H9 (cell line): ENCODE data around the gene CDKN2D. TPM values are rescaled to one million over a fixed set of nuclear protein-coding genes. Genes with fewer than 3 reads are reported as not detected.

Experiments
- DNase-seq: peaks from one replicate; pipeline ENCODE4 v3.0.0-alpha.2; 2017
- H2AFZ ChIP-seq: one replicate; pipeline ENCODE4 v1.6.1; 2013; ENCODE audit warnings: mild to moderate bottlenecking, low read length, control low read depth, moderate library complexity
- H2AK5ac ChIP-seq: 2 replicates; pipeline ENCODE4 v1.6.1; 2013; ENCODE audit warnings: low read length, control low read depth, mixed read lengths; ENCODE audit not compliant: insufficient read length
- H2BK120ac ChIP-seq: one replicate; pipeline ENCODE4 v1.6.1; 2013; ENCODE audit warnings: low read depth, mild to moderate bottlenecking, low read length, control low read depth, inconsistent platforms; ENCODE audit not compliant: poor library complexity, severe bottlenecking
- H2BK12ac ChIP-seq: 2 replicates; pipeline ENCODE4 v1.6.1; 2013; ENCODE audit warnings: low read length, control low read depth, mixed read lengths, low read depth; ENCODE audit not compliant: insufficient read length
- H2BK15ac ChIP-seq: 2 replicates; pipeline ENCODE4 v1.6.1; 2013; ENCODE audit warnings: low read depth, low read length, control low read depth
- H2BK20ac ChIP-seq: one replicate; pipeline ENCODE4 v1.6.1; 2013; ENCODE audit warnings: low read depth, mild to moderate bottlenecking, low read length, control low read depth, inconsistent platforms; ENCODE audit not compliant: poor library complexity, severe bottlenecking
- H2BK5ac ChIP-seq: 2 replicates; pipeline ENCODE4 v1.6.1; 2013; ENCODE audit warnings: low read length, control low read depth, mixed read lengths; ENCODE audit not compliant: insufficient read length
- H3K14ac ChIP-seq: 2 replicates; pipeline ENCODE4 v1.6.1; 2013; ENCODE audit warnings: low read length, control low read depth; ENCODE audit not compliant: insufficient read depth
- H3K18ac ChIP-seq: 2 replicates; pipeline ENCODE4 v1.6.1; 2013; ENCODE audit warnings: low read depth, mild to moderate bottlenecking, mixed read lengths, low read length, control low read depth; ENCODE audit not compliant: insufficient read length
- H3K23ac ChIP-seq: 2 replicates; pipeline ENCODE4 v1.6.1; 2013; ENCODE audit warnings: low read length, control low read depth, mixed read lengths, low read depth; ENCODE audit not compliant: insufficient read length
- H3K23me2 ChIP-seq: 2 replicates; pipeline ENCODE4 v1.6.1; 2013; ENCODE audit warnings: low read depth, mild to moderate bottlenecking, mixed read lengths, low read length, control low read depth; ENCODE audit not compliant: insufficient read length, poor library complexity, severe bottlenecking
- H3K27ac ChIP-seq: 2 replicates; pipeline ENCODE4 v1.5.1; 2013; ENCODE audit warnings: low read length, control low read depth, mixed read lengths, low read depth; ENCODE audit not compliant: insufficient read length
- H3K27me3 ChIP-seq: 2 replicates; pipeline ENCODE4 v1.6.1; 2013; ENCODE audit warnings: low read length, control low read depth, inconsistent platforms; ENCODE audit not compliant: insufficient read depth
- H3K4ac ChIP-seq: 2 replicates; pipeline ENCODE4 v1.6.1; 2013; ENCODE audit warnings: low read depth, mild to moderate bottlenecking, control low read depth, inconsistent platforms, low read length, moderate library complexity
- H3K4me1 ChIP-seq: 2 replicates; pipeline ENCODE4 v1.6.1; 2013; ENCODE audit warnings: low read length, control low read depth, inconsistent platforms; ENCODE audit not compliant: insufficient read depth
- H3K4me2 ChIP-seq: 2 replicates; pipeline ENCODE4 v1.6.1; 2013; ENCODE audit warnings: low read length, control low read depth, mixed read lengths; ENCODE audit not compliant: insufficient read length, insufficient read depth
- H3K56ac ChIP-seq: 2 replicates; pipeline ENCODE4 v1.6.1; 2013; ENCODE audit warnings: low read depth, mild to moderate bottlenecking, mixed read lengths, low read length, control low read depth; ENCODE audit not compliant: insufficient read length
- H3K79me1 ChIP-seq: 2 replicates; pipeline ENCODE4 v1.6.1; 2013; ENCODE audit warnings: low read depth, mild to moderate bottlenecking, moderate library complexity, low read length, control low read depth, inconsistent platforms; ENCODE audit not compliant: insufficient read depth, poor library complexity, severe bottlenecking
- H3K79me2 ChIP-seq: 2 replicates; pipeline ENCODE4 v1.6.1; 2013; ENCODE audit warnings: low read length, control low read depth, inconsistent platforms; ENCODE audit not compliant: insufficient read depth
- H3K9ac ChIP-seq: 2 replicates; pipeline ENCODE4 v1.6.1; 2013; ENCODE audit warnings: low read length, control low read depth, mixed read lengths; ENCODE audit not compliant: insufficient read length; ENCODE audit errors: extremely low read depth
- H3K9me3 ChIP-seq: one replicate; pipeline ENCODE4 v1.6.1; 2013; ENCODE audit warnings: low read depth, low read length, inconsistent platforms; ENCODE audit not compliant: control insufficient read depth
- H3T11ph ChIP-seq: one replicate; pipeline ENCODE4 v1.6.1; 2013; ENCODE audit warnings: mild to moderate bottlenecking, low read length, control low read depth, inconsistent platforms
- H4K20me1 ChIP-seq: one replicate; pipeline ENCODE4 v1.6.1; 2013; ENCODE audit not compliant: control insufficient read depth, insufficient read length, insufficient read depth
- H4K5ac ChIP-seq: 2 replicates; pipeline ENCODE4 v1.6.1; 2013; ENCODE audit warnings: low read depth, mild to moderate bottlenecking, mixed read lengths, low read length, control low read depth; ENCODE audit not compliant: insufficient read length
- H4K8ac ChIP-seq: replicated peaks from 2 replicates; pipeline ENCODE4 v1.6.1; 2013; ENCODE audit warnings: low read length, control low read depth, mixed read lengths, low read depth; ENCODE audit not compliant: insufficient read length
- H4K91ac ChIP-seq: 2 replicates; pipeline ENCODE4 v1.6.1; 2013; ENCODE audit warnings: low read depth, mild to moderate bottlenecking, moderate library complexity, mixed read lengths, low read length, control low read depth; ENCODE audit not compliant: insufficient read length
- H3K27ac Mint-ChIP-seq, 3 experiments: 2 replicates in 2 of 3; 3 replicates in 1 of 3; pipeline ENCODE4 v1.8.0; 2020 to 2021; ENCODE audit warnings: mixed read lengths in 3 of 3, mild to moderate bottlenecking in 1 of 3, moderate library complexity in 1 of 3
- H3K27me3 Mint-ChIP-seq: 2 replicates; pipeline ENCODE4 v1.8.0; 2021; ENCODE audit warnings: low read depth, mild to moderate bottlenecking, moderate library complexity, mixed read lengths
- H3K36me3 Mint-ChIP-seq, 3 experiments: 2 replicates in 2 of 3; 3 replicates in 1 of 3; pipeline ENCODE4 v1.8.0; 2020 to 2021; ENCODE audit warnings: low read depth in 3 of 3, mixed read lengths in 3 of 3; ENCODE audit not compliant: insufficient read depth in 1 of 3
- H3K4me1 Mint-ChIP-seq, 2 experiments: 2 replicates each; pipeline ENCODE4 v1.8.0; 2020; ENCODE audit warnings: mixed read lengths in 2 of 2
- H3K4me3 Mint-ChIP-seq, 2 experiments: 2 replicates in 1 of 2; 3 replicates in 1 of 2; pipeline ENCODE4 v1.8.0; 2020 to 2021; ENCODE audit warnings: mild to moderate bottlenecking in 2 of 2, mixed read lengths in 2 of 2, moderate library complexity in 1 of 2
- H3K9me3 Mint-ChIP-seq, 2 experiments: 2 replicates in 1 of 2; 3 replicates in 1 of 2; pipeline ENCODE4 v1.8.0; 2020; ENCODE audit warnings: mild to moderate bottlenecking in 2 of 2, mixed read lengths in 2 of 2, moderate library complexity in 1 of 2
- WGBS: extraction: QIAGEN DNeasy Blood & Tissue Kit; methylation state at CpG from one replicate; pipeline ENCODE4 v1.1.7; 2013; ENCODE audit warnings: missing lambda C conversion rate, low lambda C conversion rate, mixed read lengths; ENCODE audit not compliant: insufficient read length; ENCODE audit errors: extremely low coverage; 5-methylcytosine and 5-hydroxymethylcytosine counted together
- total RNA-seq: library from RNA; stranded (reverse); gene quantifications from 2 replicates; pipeline ENCODE4 v1.2.1, GENCODE V29; 2021
- TF ChIP-seq, protein P1 (sequence below): fragments of 200-600 bp; sonication (generic); conservative IDR thresholded peaks from 3 replicates; pipeline ENCODE4 v1.8.0; 2021; ENCODE audit warnings: antibody characterized with exemption, mild to moderate bottlenecking

The CDKN2D gene
- total RNA-seq, 1 experiment from 2014 or later: 2.8 TPM

DNA sequence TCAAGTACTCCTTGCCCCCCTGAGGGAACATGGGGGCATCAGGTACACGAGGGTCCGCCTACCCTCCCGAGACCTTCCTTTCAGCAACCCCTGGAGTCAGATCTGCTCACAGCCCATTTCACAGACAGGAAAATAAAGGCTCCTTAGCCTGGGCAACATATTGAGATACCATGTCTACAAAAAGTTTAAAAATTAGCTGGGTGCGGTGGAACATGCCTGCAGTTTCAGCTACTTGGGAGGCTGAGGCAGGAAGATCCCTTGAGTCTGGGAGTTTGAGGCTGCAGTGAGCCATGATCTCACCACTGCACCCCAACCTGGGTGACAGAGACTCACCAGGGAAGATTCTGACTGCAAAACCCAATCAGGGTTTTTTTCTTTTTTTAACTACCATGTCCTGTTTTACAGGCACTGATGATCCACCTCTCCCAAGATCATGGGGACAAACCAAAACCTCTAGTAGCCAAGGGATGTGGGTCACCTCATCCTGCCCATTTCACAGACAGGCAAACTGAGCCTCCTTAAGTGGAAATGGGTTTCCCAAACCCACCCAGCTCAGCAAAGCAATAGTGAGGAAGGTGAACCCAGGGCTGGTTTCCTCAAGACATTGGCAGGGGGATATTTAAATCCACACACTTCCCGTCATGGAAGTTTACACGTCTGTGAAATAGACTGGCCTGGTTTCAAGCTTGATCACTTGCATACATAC, 6.4 kb upstream of the CDKN2D start:
- Histone ChIP-seq H3K4ac (no peak overlapping the region), H3K9ac (no peak overlapping the region), H3K4me1 (no peaks in the 10 kb centered on the region), H3K27me3 (no peaks in the 10 kb centered on the region), H3K27ac (no peak overlapping the region), H4K20me1 (no peaks in the 10 kb centered on the region), H4K8ac (no peak overlapping the region), H3K14ac (no peak overlapping the region; the same call in 1 of the 2 replicates), H3K23ac (no peak overlapping the region), H3K56ac (no peak overlapping the region), H3K4me2 (no peak overlapping the region), H3K79me2 (no peaks in the 10 kb centered on the region), H3K23me2 (no peaks in the 10 kb centered on the region), H4K5ac (no peak overlapping the region), H2AFZ (no peak overlapping the region), H3T11ph (no peak overlapping the region), H2AK5ac (no peak overlapping the region), H3K79me1 (peaks cover 2% of the 10 kb centered on the region), H3K9me3 (no peaks in the 10 kb centered on the region), H4K91ac (no peak overlapping the region), H2BK120ac (no peak overlapping the region), H2BK12ac (no peak overlapping the region), H3K18ac (no peak overlapping the region), H2BK15ac (no peak overlapping the region), H2BK20ac (no peak overlapping the region), H2BK5ac (no peak overlapping the region)
- no peak overlapping the region for H3K4me3 Mint-ChIP-seq
- DNase-seq: no peak
- peaks cover 15 to 57% (median 44%) of the 10 kb centered on the region in 3 experiments for H3K36me3 Mint-ChIP-seq
- WGBS: no CpG with 5 or more reads among the region's 6 CpGs
- H3K27me3 Mint-ChIP-seq: no peaks in the 10 kb centered on the region
- TF ChIP-seq, protein P1, sequence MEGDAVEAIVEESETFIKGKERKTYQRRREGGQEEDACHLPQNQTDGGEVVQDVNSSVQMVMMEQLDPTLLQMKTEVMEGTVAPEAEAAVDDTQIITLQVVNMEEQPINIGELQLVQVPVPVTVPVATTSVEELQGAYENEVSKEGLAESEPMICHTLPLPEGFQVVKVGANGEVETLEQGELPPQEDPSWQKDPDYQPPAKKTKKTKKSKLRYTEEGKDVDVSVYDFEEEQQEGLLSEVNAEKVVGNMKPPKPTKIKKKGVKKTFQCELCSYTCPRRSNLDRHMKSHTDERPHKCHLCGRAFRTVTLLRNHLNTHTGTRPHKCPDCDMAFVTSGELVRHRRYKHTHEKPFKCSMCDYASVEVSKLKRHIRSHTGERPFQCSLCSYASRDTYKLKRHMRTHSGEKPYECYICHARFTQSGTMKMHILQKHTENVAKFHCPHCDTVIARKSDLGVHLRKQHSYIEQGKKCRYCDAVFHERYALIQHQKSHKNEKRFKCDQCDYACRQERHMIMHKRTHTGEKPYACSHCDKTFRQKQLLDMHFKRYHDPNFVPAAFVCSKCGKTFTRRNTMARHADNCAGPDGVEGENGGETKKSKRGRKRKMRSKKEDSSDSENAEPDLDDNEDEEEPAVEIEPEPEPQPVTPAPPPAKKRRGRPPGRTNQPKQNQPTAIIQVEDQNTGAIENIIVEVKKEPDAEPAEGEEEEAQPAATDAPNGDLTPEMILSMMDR: no peak
- no peak overlapping the region; a peak in 1 of 7 replicates for H3K27ac Mint-ChIP-seq
- H3K9me3 Mint-ChIP-seq: no peaks in the 10 kb centered on the region; a peak in 1 of 5 replicates
- peaks cover 2 to 6% of the 10 kb centered on the region in 2 experiments for H3K4me1 Mint-ChIP-seq
